DMS53 (cell line): ENCODE data around the gene GHR.
A peak's percentile ranks its signal among the peaks of the same experiment; 100 is the strongest.

Experiments
- DNase-seq: peaks from one replicate; lab custom pipeline; 2025; lab: John Stamatoyannopoulos, UW

GHR gene

DNA sequence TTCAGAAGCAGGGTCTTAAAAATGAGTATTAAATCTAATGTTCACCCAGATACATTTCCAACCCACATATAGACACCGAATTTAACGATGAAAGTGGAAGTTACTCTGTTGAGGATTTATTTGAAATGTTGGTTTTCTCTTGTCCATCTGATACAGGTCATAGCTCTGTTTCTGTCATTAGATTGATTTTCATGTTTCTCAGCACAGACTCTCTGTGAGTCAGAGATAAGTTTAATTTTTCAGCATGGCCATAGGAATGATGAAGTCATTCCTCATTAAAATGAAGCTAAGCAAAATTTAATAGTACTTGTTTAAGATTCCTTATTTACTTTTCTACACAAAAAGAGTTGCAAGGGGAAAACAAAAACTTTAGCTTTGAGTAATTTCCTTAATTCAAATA is 38.8 kb downstream of the GHR start:
- DNase-seq: no peak

- DNase-seq: no peak
Measured at GRCh38 chr5:42467572-42467971, 44.3 kb downstream of the GHR start.

GRCh38 chr5:42467981-42468524 is 44.8 kb downstream of the GHR start:
- no peak for DNase-seq

GRCh38 chr5:42483472-42484154 is 60.4 kb downstream of the GHR start:
- DNase-seq: no peak

GRCh38 chr5:42487077-42487476 is 63.8 kb downstream of the GHR start:
- DNase-seq: no peak

- no peak for DNase-seq
Measured at GRCh38 chr5:42487821-42488220, 64.6 kb downstream of the GHR start.

GRCh38 chr5:42490831-42491230 is 67.6 kb downstream of the GHR start:
- DNase-seq: no peak

DNA sequence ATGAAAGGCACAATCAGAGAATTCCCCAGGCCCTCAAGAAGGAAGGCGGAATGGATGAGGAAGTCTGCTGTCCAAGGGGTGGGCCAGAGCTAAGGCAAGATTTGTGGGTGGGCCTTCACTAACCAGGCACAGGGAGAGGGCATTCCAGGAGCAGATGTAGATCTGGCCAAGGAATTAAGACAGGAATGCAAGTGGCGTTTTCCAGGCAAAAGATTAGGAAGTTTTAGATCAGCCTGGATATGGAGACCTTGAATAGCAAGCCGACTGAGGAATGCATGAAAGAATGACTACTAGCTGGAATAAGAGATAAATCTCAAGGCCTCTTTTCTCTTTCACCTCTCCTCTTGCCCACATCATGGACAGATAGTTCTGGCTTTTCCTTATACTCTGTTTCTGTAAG is 68.5 kb downstream of the GHR start:
- DNase-seq: no peak

DNA sequence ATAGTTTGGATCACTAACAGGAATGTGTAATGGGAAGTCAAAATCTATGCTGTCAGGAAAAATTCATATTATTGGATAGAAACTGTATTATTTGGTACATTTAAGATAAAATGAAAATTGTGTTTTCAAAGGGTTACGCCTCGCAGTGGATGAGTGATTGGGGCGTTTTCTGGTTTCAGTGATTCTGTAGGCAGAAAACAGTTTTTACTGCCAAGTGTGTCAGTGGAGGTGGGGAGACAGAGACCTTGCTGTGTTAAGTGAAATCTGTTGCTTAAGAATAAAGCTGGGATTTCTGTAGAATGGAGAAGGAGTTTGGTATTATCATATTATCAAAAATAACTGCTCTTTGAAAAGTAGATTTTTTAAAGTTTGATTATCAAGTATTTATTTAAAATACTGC is 69.7 kb downstream of the GHR start:
- no peak for DNase-seq

- DNase-seq: no peak
Measured at GRCh38 chr5:42494414-42494813, 71.2 kb downstream of the GHR start.

- peak; percentile 23 for DNase-seq
Measured at GRCh38 chr5:42495914-42496313, 72.7 kb downstream of the GHR start.

- DNase-seq: no peak
Measured at GRCh38 chr5:42496397-42497156, 73.3 kb downstream of the GHR start.

DNA sequence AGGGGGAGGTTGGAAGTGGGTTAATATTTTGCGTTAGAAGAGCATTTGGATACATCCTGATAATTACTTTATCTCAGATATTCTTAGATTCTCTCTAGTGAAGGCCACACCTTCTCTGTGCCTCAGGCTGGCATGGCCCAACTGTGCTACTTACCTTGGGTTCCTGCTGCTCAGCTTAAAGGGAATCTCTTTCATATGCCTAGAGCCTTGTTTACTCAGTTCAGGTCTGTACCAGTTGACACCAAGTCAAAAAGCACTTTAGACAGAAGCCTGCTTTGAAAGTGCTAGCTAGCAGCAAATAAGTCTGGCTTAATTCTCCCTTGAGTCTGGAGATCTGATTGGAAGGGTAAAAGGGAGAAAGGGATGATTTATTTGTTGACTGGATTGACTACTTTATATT is 74.8 kb downstream of the GHR start:
- peak; percentile 22 for DNase-seq

GRCh38 chr5:42499016-42499415 is 75.8 kb downstream of the GHR start:
- peak; percentile 5 for DNase-seq

- no peak for DNase-seq
Measured at GRCh38 chr5:42500003-42500599, 76.9 kb downstream of the GHR start.

GRCh38 chr5:42502613-42503470 is 79.6 kb downstream of the GHR start:
- no peak for DNase-seq

DNA sequence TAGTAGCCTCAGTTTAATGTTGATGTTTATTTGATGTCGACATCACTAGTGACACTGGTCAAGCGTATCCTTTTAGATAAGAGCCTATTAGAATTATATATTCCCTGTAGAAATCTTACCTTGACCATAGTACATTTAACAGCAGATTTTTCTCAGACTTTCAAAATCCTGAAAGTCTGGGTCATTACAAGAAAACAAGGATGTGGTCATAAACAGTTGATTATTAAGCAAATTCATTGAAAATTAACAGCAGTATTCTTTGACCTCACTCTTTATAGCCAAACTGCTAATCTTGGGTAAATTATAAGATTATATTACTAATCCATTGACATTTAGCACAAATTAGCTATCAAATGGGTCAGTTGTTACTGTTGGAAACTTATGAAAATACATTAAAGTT is 83.4 kb downstream of the GHR start:
- DNase-seq: no peak

DNA sequence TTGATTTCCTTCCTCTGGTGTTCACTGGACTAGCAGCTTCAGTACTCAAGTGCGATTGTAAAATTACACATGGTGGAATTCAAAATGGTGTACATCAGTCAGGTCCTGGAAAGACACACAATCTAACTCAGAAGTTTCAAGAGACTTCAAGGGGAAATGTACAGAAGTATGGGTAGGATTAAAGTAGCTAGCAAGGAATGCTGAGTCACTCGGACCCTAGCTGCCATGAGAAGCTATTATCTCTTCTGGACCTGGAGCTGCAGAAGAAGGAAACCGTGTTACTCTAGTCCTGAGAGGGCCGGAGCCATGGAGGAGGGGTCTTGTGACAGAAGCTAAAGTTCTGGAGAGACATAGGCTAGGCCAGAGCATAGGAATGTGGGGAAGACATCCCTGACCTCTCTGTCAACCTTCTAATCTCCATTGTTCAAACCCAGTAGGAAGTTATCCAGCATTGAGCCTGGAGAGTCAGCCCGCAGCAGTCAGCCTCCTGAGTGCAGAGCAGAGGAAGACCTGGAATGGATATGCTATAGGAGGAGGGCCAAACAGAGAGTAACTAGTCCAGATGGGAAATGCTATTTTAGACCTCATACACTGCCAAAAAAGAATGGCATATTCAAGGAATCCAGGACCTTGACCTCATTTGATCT is 84.3 kb downstream of the GHR start:
- DNase-seq: no peak

GRCh38 chr5:42513246-42513645 is 90.0 kb downstream of the GHR start:
- DNase-seq: no peak

- peak; percentile 43 for DNase-seq
Measured at GRCh38 chr5:42514754-42515153, 91.5 kb downstream of the GHR start.

GRCh38 chr5:42515504-42515903 is 92.3 kb downstream of the GHR start:
- DNase-seq: no peak
